Suppressor macrophage treated with lipopolysaccharide for 1 hour (primary cell): ENCODE data around the gene HPS1.

Experiments used
- DNase-seq, 3 donors: peaks; one replicate each; pipeline ENCODE4 v3.0.0-alpha.2; 2020 to 2022

Gene HPS1

GRCh38 chr10:98446661-98447221, at the start of gene HPS1:
HPS1 (minus strand) TSS chr10:98446935; CDS start chr10:98443240, 3,695 bp downstream.
- DNase-seq, result peak; percentile 77 to 94 (median 89)

- no peak for DNase-seq
Observed at GRCh38 chr10:98492763-98493162, 46.0 kb upstream of the HPS1 start.

GRCh38 chr10:98489561-98490481, 43.1 kb upstream of the HPS1 start:
- DNase-seq, result no peak

GRCh38 chr10:98488669-98489430, 42.1 kb upstream of the HPS1 start:
- no peak for DNase-seq

GRCh38 chr10:98487649-98488048, 40.9 kb upstream of the HPS1 start:
- no peak for DNase-seq

GRCh38 chr10:98486421-98486820, 39.7 kb upstream of the HPS1 start:
- DNase-seq, result no peak

GRCh38 chr10:98485959-98486358, 39.2 kb upstream of the HPS1 start:
- DNase-seq, result no peak

GRCh38 chr10:98483658-98484057, 36.9 kb upstream of the HPS1 start:
- no peak for DNase-seq

- DNase-seq, result no peak
Observed at GRCh38 chr10:98482096-98482495, 35.4 kb upstream of the HPS1 start.

- DNase-seq, result no peak
Observed at GRCh38 chr10:98481404-98481945, 34.7 kb upstream of the HPS1 start.

- no peak for DNase-seq
Observed at GRCh38 chr10:98478430-98479222, 31.9 kb upstream of the HPS1 start.

- DNase-seq, result no peak
Observed at GRCh38 chr10:98477861-98478260, 31.1 kb upstream of the HPS1 start.

- DNase-seq, result peak in 2 of 3 donors; percentile 12 to 22
Observed at GRCh38 chr10:98474628-98475027, 27.9 kb upstream of the HPS1 start.

- DNase-seq, result no peak
Observed at GRCh38 chr10:98472196-98472595, 25.5 kb upstream of the HPS1 start.

GRCh38 chr10:98470850-98471249, 24.1 kb upstream of the HPS1 start:
- no peak for DNase-seq

- DNase-seq, result no peak
Observed at GRCh38 chr10:98469001-98469931, 22.5 kb upstream of the HPS1 start.

GRCh38 chr10:98467506-98468318, 21.0 kb upstream of the HPS1 start:
- peak; percentile 89 to 92 (median 89) for DNase-seq

GRCh38 chr10:98466861-98467505, 20.2 kb upstream of the HPS1 start:
- no peak for DNase-seq

- DNase-seq, result no peak
Observed at GRCh38 chr10:98465866-98466265, 19.1 kb upstream of the HPS1 start.
